Mesendoderm (in vitro differentiated cells): ENCODE measurements around the gene NDUFS7.

Experiments used
- DNase-seq: peaks from one replicate; pipeline ENCODE4 v3.0.0; 2013
- H2AK5ac ChIP-seq: 2 replicates; pipeline ENCODE4 v1.6.1; 2013; ENCODE audit warnings: low read length, inconsistent platforms
- H2BK120ac ChIP-seq: 2 replicates; pipeline ENCODE4 v1.6.1; 2013; ENCODE audit warnings: low read depth, mild to moderate bottlenecking, low read length, moderate library complexity, mixed read lengths
- H2BK15ac ChIP-seq: replicated peaks from 2 replicates; pipeline ENCODE4 v1.6.1; 2013; ENCODE audit warnings: low read depth, mild to moderate bottlenecking, moderate library complexity
- H2BK5ac ChIP-seq: 2 replicates; pipeline ENCODE4 v1.6.1; 2013; ENCODE audit warnings: low read length, inconsistent platforms
- H3K18ac ChIP-seq: 2 replicates; pipeline ENCODE4 v1.6.1; 2013; ENCODE audit warnings: mild to moderate bottlenecking, low read length, mixed read lengths
- H3K23ac ChIP-seq: one replicate; pipeline ENCODE4 v1.6.1; 2013; ENCODE audit warnings: low read length
- H3K27ac ChIP-seq: 2 replicates; pipeline ENCODE4 v1.5.1; 2013; ENCODE audit warnings: low read depth, mild to moderate bottlenecking, inconsistent platforms, low read length, moderate library complexity
- H3K27me3 ChIP-seq: 2 replicates; pipeline ENCODE4 v1.6.1; 2013; ENCODE audit warnings: low read length, control low read depth, mild to moderate bottlenecking, inconsistent platforms; ENCODE audit not compliant: insufficient read depth, poor library complexity
- H3K36me3 ChIP-seq: 2 replicates; pipeline ENCODE4 v1.6.1; 2013; ENCODE audit warnings: low read length, inconsistent platforms; ENCODE audit not compliant: control insufficient read depth, insufficient read depth
- H3K4ac ChIP-seq: one replicate; pipeline ENCODE4 v1.6.1; 2013; ENCODE audit warnings: low read depth, mild to moderate bottlenecking, low read length, moderate library complexity
- H3K4me1 ChIP-seq: 2 replicates; pipeline ENCODE4 v1.6.1; 2013; ENCODE audit warnings: low read depth, low read length, inconsistent platforms; ENCODE audit not compliant: control insufficient read depth
- H3K4me2 ChIP-seq: 2 replicates; pipeline ENCODE4 v1.6.1; 2013; ENCODE audit warnings: low read length
- H3K4me3 ChIP-seq: 2 replicates; pipeline ENCODE4 v1.5.1; 2013; ENCODE audit warnings: mild to moderate bottlenecking, low read length
- H3K56ac ChIP-seq: one replicate; pipeline ENCODE4 v1.6.1; 2013; ENCODE audit warnings: low read length
- H3K79me1 ChIP-seq: 2 replicates; pipeline ENCODE4 v1.6.1; 2013; ENCODE audit warnings: low read length, inconsistent platforms
- H3K79me2 ChIP-seq: 2 replicates; pipeline ENCODE4 v1.6.1; 2013; ENCODE audit warnings: mild to moderate bottlenecking, low read length; ENCODE audit not compliant: control insufficient read depth, insufficient read depth
- H3K9ac ChIP-seq: 2 replicates; pipeline ENCODE4 v1.6.1; 2013; ENCODE audit warnings: low read length, inconsistent platforms
- H4K5ac ChIP-seq: one replicate; pipeline ENCODE4 v1.6.1; 2013; ENCODE audit warnings: low read length
- H4K8ac ChIP-seq: one replicate; pipeline ENCODE4 v1.6.1; 2013; ENCODE audit warnings: low read depth, mild to moderate bottlenecking, control low read depth, low read length, moderate library complexity
- WGBS: extraction: QIAGEN DNeasy Blood & Tissue Kit; methylation state at CpG from one replicate; pipeline ENCODE4 v1.1.7; 2013; ENCODE audit warnings: low lambda C conversion rate, missing lambda C conversion rate; ENCODE audit not compliant: insufficient coverage; ENCODE audit errors: extremely low coverage; 5-methylcytosine and 5-hydroxymethylcytosine counted together

NDUFS7 gene

GRCh38 chr19:1400281-1401137 lies 16.8 kb downstream of the NDUFS7 start:
- Histone ChIP-seq H2BK5ac (no peak overlapping the region), H3K4ac (no peak overlapping the region), H3K27me3 (no peaks in the 10 kb centered on the region), H2BK15ac (no peak overlapping the region), H3K36me3 (no peaks in the 10 kb centered on the region), H2AK5ac (no peak overlapping the region), H3K79me1 (no peaks in the 10 kb centered on the region), H3K4me3 (no peak overlapping the region), H3K18ac (peak overlapping the region; percentile 64), H3K79me2 (no peaks in the 10 kb centered on the region), H4K8ac (no peak overlapping the region), H4K5ac (no peak overlapping the region), H3K4me2 (peak overlapping the region; percentile 73), H3K4me1 (no peaks in the 10 kb centered on the region), H3K56ac (peak overlapping the region; percentile 88), H3K23ac (no peak overlapping the region), H3K27ac (no peak overlapping the region), H3K9ac (peak overlapping the region; percentile 72), H2BK120ac (no peak overlapping the region)
- WGBS, result no CpG with 5 or more reads among the region's 36 CpGs
- no peak for DNase-seq

GRCh38 chr19:1401138-1401888 lies 17.6 kb downstream of the NDUFS7 start, which contains the start of gene GAMT:
TSS of gene GAMT (minus strand) at chr19:1401542. CDS start at chr19:1401476, 66 bp downstream.
- DNase-seq, result peak; percentile 40
- Histone ChIP-seq H2AK5ac (no peak within 1 kb of the TSS), H2BK120ac (no peak within 1 kb of the TSS), H3K4ac (no peak within 1 kb of the TSS), H3K23ac (no peak within 1 kb of the TSS), H3K27ac (no peak within 1 kb of the TSS), H3K79me2 (no peaks in the 10 kb centered on the region), H3K36me3 (no peaks in the 10 kb centered on the region), H3K79me1 (no peaks in the 10 kb centered on the region), H2BK15ac (no peak within 1 kb of the TSS), H3K4me2 (peak within 1 kb of the TSS; percentile 73), H3K18ac (peak within 1 kb of the TSS; percentile 64), H4K8ac (no peak within 1 kb of the TSS), H3K4me3 (peak within 1 kb of the TSS; percentile 35), H3K9ac (peak within 1 kb of the TSS; percentile 72), H3K27me3 (no peaks in the 10 kb centered on the region), H3K4me1 (no peaks in the 10 kb centered on the region), H3K56ac (peak within 1 kb of the TSS; percentile 88), H2BK5ac (no peak within 1 kb of the TSS), H4K5ac (no peak within 1 kb of the TSS)
- no CpG with 5 or more reads among the region's 87 CpGs for WGBS

- H3K79me2 ChIP-seq, result no peaks in the 10 kb centered on the region
- no peaks in the 10 kb centered on the region for H3K79me1 ChIP-seq
- no peaks in the 10 kb centered on the region for H3K36me3 ChIP-seq
- H2BK120ac ChIP-seq, result no peak overlapping the region
- no peak overlapping the region for H3K27ac ChIP-seq
- H2AK5ac ChIP-seq, result no peak overlapping the region
- no peak overlapping the region for H4K5ac ChIP-seq
- H3K56ac ChIP-seq, result peak overlapping the region; percentile 62
- no peaks in the 10 kb centered on the region for H3K4me1 ChIP-seq
- no peak overlapping the region for H2BK5ac ChIP-seq
- no peak overlapping the region for H3K4me3 ChIP-seq
- H2BK15ac ChIP-seq, result no peak overlapping the region
- H3K18ac ChIP-seq, result no peak overlapping the region
- no peaks in the 10 kb centered on the region for H3K27me3 ChIP-seq
- no peak overlapping the region for H3K4ac ChIP-seq
- no CpG with 5 or more reads among the region's 11 CpGs for WGBS
- DNase-seq, result no peak
- H3K23ac ChIP-seq, result no peak overlapping the region
- H3K9ac ChIP-seq, result no peak overlapping the region
- no peak overlapping the region for H4K8ac ChIP-seq
- H3K4me2 ChIP-seq, result peak overlapping the region; percentile 33
These were observed 18.1 kb downstream of the NDUFS7 start for GRCh38 chr19:1401889-1402217.

- Histone ChIP-seq H2BK120ac (no peak overlapping the region), H3K18ac (no peak overlapping the region), H3K27ac (no peak overlapping the region), H3K36me3 (no peaks in the 10 kb centered on the region), H3K23ac (no peak overlapping the region), H2BK5ac (no peak overlapping the region), H2AK5ac (no peak overlapping the region), H3K4me1 (no peaks in the 10 kb centered on the region), H3K4ac (no peak overlapping the region), H4K8ac (no peak overlapping the region), H3K79me1 (no peaks in the 10 kb centered on the region), H3K27me3 (no peaks in the 10 kb centered on the region), H4K5ac (no peak overlapping the region), H3K4me2 (no peak overlapping the region), H2BK15ac (no peak overlapping the region), H3K79me2 (no peaks in the 10 kb centered on the region), H3K4me3 (no peak overlapping the region), H3K9ac (no peak overlapping the region), H3K56ac (peak overlapping the region; percentile 17)
- DNase-seq, result no peak
- WGBS, result no CpG with 5 or more reads among the region's 25 CpGs
These were observed 18.8 kb downstream of the NDUFS7 start for GRCh38 chr19:1402411-1403070.

GRCh38 chr19:1406774-1407527 lies 23.2 kb downstream of the NDUFS7 start:
- peak; percentile 99 for DNase-seq
- Histone ChIP-seq H3K4me1 (peaks cover 8% of the 10 kb centered on the region), H3K27ac (no peak overlapping the region), H3K79me1 (no peaks in the 10 kb centered on the region), H3K23ac (no peak overlapping the region), H2BK120ac (no peak overlapping the region), H3K27me3 (no peaks in the 10 kb centered on the region), H4K8ac (no peak overlapping the region), H3K56ac (peak overlapping the region; percentile 91), H3K79me2 (peaks cover 44% of the 10 kb centered on the region), H2BK5ac (no peak overlapping the region), H2BK15ac (no peak overlapping the region), H3K4ac (no peak overlapping the region), H3K18ac (peak overlapping the region; percentile 51), H3K9ac (peak overlapping the region; percentile 71), H3K36me3 (peaks cover 2% of the 10 kb centered on the region), H3K4me2 (peak overlapping the region; percentile 76), H4K5ac (no peak overlapping the region), H3K4me3 (peak overlapping the region; percentile 54), H2AK5ac (no peak overlapping the region)
- WGBS, result no CpG with 5 or more reads among the region's 72 CpGs
